HG02759 (cell line): ENCODE measurements around the gene OR2A14.
"Not testable (repeated sequence)": the region's sequence is repeated elsewhere in the genome, so short reads cannot be mapped to it uniquely, and the experiment has no call there.

Experiments used
- ATAC-seq: cut with Tn5 transposase; IDR thresholded peaks from one replicate; pipeline ENCODE4 v1.9.1; 2021; ENCODE audit warnings: mild to moderate bottlenecking, moderate library complexity; ENCODE audit not compliant: unreplicated experiment

Gene OR2A14, protein sequence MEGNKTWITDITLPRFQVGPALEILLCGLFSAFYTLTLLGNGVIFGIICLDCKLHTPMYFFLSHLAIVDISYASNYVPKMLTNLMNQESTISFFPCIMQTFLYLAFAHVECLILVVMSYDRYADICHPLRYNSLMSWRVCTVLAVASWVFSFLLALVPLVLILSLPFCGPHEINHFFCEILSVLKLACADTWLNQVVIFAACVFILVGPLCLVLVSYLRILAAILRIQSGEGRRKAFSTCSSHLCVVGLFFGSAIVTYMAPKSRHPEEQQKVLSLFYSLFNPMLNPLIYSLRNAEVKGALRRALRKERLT

DNA sequence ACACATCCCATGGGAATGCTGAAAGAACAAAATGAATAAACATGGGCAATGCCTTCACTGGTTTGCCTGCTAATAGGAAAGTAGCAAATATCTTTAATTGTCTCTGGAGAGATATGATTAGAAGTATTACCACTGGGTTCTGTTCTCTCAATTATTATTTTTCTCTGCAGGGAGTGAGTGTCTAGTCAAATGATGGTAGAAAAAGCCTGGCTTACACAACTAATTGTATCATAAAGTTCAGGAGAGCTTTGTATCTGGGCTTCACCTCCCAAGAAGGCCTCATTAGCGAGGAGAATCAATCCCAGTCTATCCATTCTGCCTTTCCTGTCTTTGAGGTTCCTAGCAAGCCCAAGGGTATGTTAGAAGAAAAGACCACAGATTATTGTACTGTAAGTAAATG is at the start of gene OR2A14:
Gene OR2A14, plus strand, starts transcription at position 301 of the 400 bp plus-strand sequence. CDS start 5,937 bp downstream, outside the sequence.
- no peak for ATAC-seq

DNA sequence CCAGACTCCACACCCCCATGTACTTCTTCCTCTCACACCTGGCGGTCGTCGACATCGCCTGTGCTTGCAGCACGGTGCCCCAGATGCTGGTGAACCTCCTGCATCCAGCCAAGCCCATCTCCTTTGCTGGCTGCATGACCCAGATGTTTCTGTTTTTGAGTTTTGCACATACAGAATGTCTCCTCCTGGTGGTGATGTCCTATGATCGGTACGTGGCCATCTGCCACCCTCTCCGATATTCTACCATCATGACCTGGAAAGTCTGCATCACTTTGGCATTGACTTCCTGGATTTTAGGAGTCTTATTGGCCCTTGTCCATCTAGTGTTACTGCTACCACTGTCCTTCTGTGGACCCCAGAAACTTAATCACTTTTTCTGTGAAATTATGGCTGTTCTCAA is 48.6 kb upstream of the OR2A14 start:
- ATAC-seq, result no peak

DNA sequence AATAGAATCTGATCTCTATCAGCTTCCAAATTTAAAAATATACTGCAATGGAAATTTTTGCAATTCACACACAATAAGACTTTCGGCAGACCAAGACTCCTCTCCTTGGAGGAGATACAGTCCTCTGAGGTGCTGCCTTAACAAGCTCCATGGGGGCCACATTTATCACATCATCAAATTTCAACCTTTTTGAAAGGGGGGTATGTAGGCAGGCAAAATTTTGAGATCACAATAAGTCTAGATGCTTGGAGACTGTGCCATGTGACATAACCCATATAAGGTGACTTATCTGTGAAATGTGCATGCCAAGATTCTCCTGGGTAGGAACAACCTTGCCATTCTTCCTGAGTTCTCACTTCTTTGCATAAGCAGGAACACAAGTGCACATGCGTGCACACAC is 37.0 kb upstream of the OR2A14 start, which contains the start of gene OR2A12:
Gene OR2A12, plus strand, starts transcription at position 301 of the 400 bp plus-strand sequence. CDS start 8,830 bp downstream, outside the sequence.
- no peak for ATAC-seq

DNA sequence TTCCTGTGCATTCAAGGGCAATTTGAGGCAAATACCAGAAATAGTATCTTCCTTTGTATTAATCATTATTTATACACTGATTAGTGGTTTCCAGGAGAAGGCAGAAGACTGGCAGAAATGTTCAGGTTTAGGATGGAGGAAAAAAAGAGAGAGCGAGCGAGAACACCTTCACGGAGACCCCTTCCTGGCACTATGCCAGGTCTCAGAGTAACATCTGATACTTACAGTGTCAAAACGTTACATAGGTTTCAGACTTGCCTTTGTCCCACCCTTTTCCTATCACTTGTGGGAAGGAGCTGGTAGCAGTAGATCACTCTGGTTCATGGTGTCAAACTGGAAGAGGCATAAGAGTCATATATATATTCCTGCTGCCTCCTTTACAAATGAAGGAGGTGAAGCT is 36.2 kb upstream of the OR2A14 start:
- no peak for ATAC-seq

DNA sequence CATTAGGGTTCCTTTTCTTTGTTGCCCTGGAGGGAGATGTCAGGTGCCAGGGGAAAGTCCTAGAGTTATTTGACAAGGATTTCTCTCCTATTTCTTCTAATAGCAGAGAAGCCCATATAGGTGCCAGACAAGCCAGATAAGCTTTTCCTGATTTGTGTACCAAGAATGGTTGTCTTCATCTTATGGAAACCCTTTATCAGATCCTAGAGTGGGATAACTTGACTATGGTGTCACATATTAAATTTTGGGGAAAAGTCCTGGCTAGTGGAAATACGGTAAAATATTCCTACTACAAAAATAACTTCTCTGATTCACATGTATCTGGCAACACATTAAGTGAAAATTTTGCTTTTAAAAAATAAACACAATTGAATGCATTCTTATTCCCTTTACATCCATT is 35.7 kb upstream of the OR2A14 start:
- ATAC-seq, result no peak

DNA sequence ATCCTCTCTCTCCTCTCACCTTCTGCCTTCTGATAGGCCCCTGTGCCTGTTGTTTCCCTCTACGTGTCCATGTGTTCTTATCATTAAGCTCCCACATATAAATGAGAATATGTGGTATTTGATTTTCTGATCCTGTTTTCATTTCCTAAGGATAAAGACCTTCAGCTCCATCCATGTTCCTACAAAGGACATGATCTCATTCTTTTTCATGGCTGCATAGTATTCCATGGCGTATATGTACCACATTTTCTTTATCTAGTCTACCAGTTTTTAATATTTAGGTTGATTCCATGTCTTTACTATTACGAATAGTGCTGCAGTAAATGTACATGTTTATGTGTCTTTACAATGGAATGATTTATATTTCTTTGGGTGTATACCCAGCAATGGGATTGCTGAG is 32.3 kb upstream of the OR2A14 start:
- ATAC-seq, result no peak

DNA sequence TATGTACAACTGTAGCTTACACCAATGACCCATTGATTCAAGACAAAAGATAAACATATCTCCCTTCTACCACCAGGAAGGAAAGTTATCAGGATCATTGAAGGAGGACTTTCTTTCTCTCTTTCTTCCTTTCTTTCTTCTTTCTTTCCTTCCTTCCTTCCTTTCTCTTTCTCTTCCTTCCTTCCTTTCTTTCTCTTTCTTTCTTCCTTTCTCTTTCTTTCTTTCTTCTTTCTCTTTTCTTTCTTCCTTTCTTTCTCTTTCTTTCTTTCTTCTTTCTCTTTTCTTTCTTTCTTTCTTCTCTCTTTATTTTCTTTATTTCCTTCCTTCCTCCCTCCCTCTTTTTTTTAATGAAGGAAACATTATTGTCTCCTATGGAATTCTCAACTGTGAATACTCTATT is 24.2 kb upstream of the OR2A14 start:
- ATAC-seq, result no peak

DNA sequence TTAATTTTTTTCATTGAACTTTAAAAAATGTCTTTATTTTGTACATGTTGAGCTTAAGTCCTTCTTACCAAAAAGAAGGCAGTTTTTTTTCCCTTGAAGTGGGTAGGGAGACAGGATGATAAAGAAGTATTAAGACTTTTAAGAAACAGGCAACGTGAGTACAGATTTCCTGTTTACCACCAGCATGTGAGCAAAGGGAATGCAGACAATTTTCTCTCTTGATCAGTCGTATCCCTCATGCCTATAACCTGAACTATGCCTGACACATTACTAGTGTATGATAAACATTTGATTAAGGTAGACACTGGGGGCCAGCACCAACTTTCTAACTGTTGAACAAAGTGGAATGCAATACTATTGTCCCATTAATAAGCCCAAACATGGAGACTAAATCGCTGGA is 22.4 kb upstream of the OR2A14 start:
- no peak for ATAC-seq

DNA sequence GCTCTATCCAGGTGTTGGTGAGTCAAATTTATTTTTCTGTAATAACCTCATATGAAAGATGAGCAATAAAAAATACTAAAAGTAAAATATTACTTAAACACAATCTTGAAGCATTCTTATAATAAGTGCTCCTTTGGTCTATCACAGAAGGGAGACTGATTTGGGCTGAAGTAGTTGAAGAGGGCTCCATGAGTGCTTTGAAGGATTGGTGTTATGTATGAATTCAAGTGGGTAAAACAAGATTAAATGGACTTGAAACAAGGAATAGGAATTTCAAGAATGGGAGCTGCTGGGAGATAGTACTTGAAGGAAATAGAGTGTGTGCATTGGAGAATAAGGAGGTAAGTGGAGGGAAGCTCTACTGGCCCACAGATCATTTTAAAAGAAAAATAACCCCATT is 20.9 kb upstream of the OR2A14 start:
- ATAC-seq, result no peak

DNA sequence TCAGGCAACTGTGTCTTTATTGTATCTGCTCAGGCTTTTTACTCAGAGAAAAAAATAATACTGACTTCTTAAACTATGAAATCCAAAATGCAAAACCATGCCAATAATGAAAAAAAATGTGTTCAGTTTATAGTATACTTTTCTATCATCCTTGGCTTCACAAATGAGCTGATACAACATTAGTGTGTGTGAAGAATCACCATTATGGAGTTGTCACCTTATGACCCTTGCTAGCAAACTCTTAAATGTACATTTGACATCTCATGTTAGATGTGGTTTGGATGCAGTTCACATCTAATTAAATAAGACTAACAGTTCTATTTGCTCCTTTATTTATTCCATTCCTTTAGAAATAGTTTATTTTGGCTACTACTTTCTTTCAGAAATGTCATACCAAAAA is 17.8 kb upstream of the OR2A14 start:
- ATAC-seq, result no peak

DNA sequence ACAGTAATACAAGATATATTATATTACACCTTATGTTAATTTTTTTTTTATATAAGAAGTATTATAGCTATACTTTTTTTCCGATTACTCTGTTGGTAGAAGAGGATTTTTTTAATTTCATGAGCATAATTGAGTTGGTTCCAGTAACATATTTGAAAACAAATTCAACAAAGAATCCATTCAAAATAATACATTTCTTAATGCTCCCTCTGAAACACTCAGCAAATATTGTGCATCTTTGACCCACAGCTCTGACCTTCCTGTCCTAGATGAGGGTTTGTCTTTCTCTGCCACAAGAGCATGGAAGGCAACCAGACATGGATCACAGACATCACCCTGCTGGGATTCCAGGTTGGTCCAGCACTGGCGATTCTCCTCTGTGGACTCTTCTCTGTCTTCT is 13.7 kb upstream of the OR2A14 start, which contains the start of gene OR2A2:
Gene OR2A2, plus strand, starts transcription at position 301 of the 400 bp plus-strand sequence. Its CDS starts 0 bp downstream, at position 301.
- no peak for ATAC-seq

DNA sequence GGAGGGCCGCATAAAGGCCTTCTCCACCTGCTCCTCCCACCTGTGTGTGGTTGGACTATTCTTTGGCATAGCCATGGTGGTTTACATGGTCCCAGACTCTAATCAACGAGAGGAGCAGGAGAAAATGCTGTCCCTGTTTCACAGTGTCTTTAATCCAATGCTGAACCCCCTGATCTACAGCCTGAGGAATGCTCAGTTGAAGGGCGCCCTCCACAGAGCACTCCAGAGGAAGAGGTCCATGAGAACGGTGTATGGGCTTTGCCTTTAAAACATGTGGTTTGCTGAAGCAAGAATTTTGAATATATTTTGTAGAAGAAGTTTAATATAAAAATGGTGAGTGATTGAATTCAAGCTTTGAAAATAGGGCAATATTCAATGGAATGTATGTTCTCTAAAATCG is 12.7 kb upstream of the OR2A14 start:
- no peak for ATAC-seq

DNA sequence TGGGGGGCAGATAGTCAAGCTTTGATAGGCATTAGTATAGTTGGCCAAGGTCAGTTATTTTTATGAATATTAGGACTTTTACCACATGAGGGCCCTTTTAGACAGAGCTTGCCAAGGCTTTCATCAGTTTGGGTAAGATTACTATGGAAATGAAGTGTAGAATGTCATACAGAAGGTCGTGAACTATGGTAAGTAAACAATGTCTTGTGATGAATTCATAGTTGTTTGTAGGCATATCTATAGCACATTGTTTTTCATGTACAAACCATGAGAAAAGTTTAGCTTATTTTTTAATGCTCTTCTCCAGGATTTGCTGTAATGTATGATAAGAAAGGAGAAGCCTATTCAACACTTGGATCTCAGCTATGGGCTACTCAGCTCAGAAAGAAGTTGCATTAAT is 9.3 kb upstream of the OR2A14 start:
- no peak for ATAC-seq

DNA sequence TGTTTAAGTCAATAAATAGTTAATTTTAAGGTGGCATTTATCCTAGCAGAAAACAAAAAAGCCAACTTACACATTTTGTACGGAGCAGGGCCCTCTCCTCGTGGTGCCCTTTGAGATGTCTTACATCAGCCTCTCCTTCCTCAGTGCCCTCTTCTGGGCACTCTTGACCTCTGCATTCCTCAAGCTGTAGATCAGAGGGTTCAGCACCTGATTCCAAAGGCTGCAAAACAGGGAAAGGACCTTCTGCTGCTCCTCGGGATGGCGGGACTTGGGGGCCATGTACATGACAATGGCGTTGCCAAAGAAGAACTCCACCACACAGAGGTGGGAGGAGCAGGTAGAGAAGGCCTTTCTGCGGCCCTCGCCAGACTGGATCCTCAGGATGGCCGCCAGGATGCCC is 4.6 kb upstream of the OR2A14 start:
- ATAC-seq, result no peak

DNA sequence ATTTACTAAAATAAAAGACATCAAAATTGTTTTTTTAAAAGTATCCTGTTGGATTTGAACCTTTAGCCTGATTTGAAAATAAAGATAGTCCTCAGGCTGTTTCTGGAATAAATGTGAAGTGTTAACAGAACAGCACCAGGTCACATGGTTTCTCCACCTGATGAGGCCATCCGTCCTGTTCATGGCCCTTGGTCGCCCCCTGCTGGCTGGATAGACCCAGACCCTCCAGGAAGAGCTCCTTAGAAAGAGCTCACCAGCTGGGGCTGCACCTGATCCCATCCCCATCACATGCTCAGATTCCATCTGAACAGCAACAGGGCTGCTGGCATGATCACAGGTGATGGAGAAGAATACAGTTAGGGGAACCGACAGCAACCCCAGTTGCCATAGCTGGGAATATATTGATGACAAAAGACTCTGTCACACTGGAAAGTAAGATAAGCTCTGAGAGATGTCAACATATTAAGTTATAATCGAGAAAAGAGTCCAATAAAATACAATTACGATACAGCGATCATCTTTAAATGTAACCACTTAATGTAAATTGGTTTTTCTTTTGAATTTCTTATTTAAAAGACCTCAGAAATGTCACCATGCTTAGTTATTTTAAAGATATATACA is 4.8 kb downstream of the OR2A14 start:
- ATAC-seq, result peak; percentile 100

DNA sequence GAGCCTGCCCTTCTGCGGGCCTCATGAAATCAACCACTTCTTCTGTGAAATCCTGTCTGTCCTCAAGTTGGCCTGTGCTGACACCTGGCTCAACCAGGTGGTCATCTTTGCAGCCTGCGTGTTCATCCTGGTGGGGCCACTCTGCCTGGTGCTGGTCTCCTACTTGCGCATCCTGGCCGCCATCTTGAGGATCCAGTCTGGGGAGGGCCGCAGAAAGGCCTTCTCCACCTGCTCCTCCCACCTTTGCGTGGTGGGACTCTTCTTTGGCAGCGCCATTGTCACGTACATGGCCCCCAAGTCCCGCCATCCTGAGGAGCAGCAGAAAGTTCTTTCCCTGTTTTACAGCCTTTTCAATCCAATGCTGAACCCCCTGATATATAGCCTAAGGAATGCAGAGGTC is 6.6 kb downstream of the OR2A14 start:
- ATAC-seq, result not testable (repeated sequence)

DNA sequence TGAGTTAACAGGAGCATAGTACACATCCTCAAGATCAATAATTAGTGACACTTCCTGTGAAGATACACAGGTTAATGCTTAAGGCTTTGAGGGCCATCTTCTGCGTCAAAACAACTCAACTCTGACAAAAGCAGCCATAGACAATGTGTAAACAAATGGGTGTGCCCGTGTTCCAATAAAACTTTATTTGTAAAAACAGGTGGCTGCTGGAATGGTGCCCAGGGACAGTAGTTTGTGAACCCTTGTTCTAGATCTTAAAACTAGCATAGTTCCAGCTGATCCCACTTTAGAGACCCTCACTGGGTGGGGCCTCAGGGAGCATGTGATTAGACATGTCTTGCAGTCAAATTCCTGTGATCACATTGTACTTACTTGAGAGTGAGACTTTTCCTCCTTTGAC is 7.8 kb downstream of the OR2A14 start:
- ATAC-seq, result no peak

DNA sequence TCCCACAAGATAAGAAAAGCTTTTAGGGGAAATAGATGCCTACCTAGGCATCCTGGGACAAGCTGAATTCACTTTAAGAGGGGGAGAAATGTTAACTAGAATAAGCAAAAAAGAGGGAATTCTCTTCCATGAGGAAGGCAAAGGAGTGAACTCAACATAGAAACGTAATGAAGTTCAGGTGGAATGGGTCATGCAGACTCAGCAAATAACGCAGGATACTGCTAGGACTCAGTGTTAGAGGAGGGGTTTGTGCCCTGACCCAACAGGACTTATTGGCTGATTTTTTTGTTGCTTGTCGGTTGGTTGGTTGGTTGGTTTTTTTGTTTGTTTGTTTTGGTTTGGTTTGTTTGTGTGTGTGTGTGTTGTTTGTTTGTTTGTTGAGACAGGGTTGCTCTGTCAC is 9.3 kb downstream of the OR2A14 start:
- no peak for ATAC-seq

DNA sequence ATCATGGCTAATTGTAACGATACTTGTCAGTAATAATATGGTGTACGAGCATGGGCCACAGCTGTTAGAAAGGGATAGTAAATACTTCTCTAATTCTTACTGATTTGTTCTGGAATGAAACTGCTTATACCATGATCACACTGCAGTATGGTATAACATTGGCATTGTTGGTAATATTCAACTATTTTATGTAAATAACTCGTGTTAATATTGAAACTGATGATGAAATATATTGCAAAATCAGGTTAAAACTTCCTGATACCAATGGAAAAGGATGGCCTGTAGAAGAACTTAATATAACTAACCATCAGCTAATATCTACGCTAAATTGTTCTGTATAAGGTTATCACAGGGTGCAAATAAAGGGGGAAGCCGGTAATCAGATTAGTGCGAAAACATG is 10.3 kb downstream of the OR2A14 start:
- no peak for ATAC-seq

DNA sequence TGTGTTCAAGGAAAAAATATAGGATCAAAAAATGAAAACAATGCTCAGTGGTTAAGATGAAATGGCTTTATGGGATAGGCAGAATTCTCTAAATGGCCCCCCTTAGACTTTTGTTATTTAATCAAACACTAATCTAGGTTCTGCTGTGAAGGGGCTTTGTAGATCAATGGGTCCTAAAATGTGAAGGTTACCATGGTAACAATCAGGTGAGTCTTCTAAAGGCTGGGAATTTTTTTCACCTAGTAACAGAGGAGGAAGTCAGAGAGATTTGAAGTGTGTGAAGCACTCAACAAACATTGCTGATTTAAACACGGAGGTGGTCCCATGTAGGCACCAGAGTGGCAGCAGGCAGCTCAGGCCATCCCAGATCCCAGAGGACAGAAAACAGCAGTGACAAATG is 11.1 kb downstream of the OR2A14 start:
- no peak for ATAC-seq

DNA sequence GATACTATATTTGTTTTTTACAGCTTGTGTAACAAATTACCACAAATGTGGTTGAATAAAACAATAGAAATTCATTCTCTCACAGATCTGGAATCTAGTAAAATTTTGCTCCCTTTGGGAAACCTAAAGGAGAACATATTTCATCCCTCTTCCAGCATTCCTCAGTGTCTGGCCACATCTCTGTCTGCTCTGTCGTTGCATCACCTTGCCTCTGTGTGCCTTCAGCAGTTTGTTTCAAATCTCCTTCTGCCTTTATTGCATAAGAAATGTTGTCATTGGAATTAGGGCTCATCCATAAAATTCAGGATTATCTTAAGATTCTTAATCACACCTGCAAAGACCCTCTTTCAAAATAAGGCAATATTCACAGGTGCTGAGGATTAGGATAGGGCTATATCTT is 14.5 kb downstream of the OR2A14 start:
- ATAC-seq, result no peak

DNA sequence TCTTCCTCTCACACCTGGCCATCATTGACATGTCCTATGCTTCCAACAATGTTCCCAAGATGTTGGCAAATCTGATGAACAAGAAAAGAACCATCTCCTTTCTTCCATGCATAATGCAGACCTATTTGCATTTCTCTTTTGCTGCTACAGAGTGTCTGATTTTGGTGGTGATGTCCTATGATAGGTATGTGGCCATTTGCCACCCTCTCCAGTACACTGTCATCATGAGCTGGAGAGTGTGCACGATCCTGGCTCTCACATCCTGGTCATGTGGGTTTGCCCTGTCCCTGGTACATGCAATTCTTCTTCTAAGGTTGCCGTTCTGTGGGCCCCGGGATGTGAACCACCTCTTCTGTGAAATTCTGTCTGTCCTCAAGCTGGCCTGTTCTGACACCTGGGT is 19.2 kb downstream of the OR2A14 start:
- ATAC-seq, result no peak

DNA sequence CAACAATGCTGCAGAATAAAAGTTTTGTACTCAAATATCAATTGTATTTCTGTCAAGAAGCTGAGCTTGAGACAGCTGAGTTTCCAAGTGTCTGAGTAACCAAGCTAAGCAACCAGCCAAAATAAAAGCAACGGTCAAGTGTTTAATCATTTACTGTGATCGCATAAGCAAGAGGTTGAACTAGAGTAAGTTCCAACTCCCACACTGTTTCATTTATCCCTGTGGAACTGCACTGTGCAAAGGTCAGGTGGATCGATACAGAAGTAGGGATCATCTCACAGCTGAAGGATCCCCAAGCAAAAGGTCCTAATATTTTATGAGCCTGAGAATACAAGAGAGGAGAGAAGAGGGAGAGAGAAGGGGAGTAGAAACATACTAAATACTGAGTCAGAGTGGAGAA is 21.4 kb downstream of the OR2A14 start:
- no peak for ATAC-seq
